Muscle layer of colon (tissue), 2 donors: Measurements from ENCODE around the gene CDNF.
"Not testable (repeated sequence)": the region's sequence is repeated elsewhere in the genome, so short reads cannot be mapped to it uniquely, and the experiment has no call there.

Source experiments
- H3K27ac ChIP-seq: one replicate; pipeline ENCODE4 v1.7.0; 2013; ENCODE audit warnings: low read depth, mild to moderate bottlenecking, low read length, moderate library complexity
- H3K27me3 ChIP-seq, 2 donors: one replicate each; pipeline ENCODE4 v1.7.0; 2013; ENCODE audit warnings: low read length in 2 of 2, mild to moderate bottlenecking in 2 of 2; ENCODE audit not compliant: insufficient read depth in 2 of 2, control insufficient read depth in 1 of 2
- H3K36me3 ChIP-seq: one replicate; pipeline ENCODE4 v1.7.0; 2013; ENCODE audit warnings: mild to moderate bottlenecking, low read length; ENCODE audit not compliant: insufficient read depth
- H3K4me1 ChIP-seq: one replicate; pipeline ENCODE4 v1.7.0; 2013; ENCODE audit warnings: mild to moderate bottlenecking, low read length; ENCODE audit not compliant: insufficient read depth
- H3K4me3 ChIP-seq, 2 donors: one replicate each; pipeline ENCODE4 v1.7.0; 2013; ENCODE audit warnings: low read length in 2 of 2, low read depth in 1 of 2, mild to moderate bottlenecking in 1 of 2, moderate library complexity in 1 of 2
- H3K9ac ChIP-seq: one replicate; pipeline ENCODE4 v1.7.0; 2013; ENCODE audit warnings: low read length
- H3K9me3 ChIP-seq: one replicate; pipeline ENCODE4 v1.7.0; 2013; ENCODE audit warnings: mild to moderate bottlenecking, low read length
- donor health status: abdominal sarcoma.
- donor health status: Adenocarcinoma of cecum.

The CDNF gene

DNA sequence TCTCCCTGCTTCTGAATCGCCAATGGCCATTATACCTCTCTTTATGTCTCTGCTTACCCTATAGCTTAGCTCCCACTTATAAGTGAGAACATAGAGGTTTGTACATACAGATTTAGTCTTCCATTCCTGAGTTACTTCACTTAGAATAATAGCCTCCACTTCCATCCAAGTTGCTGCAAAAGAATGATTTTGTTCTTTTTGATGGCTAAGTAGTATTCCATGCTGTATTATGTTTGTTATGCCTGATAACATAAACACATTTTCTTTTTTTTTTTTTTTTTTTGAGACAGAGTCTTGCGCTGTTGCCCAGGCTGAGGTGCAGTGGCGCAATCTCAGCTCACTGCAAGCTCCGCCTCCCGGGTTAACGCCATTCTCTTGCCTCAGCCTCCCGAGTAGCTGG lies 21.1 kb downstream of the CDNF start:
- not testable (repeated sequence) for H3K36me3 ChIP-seq, H3K9me3 ChIP-seq, H3K4me1 ChIP-seq, H3K27me3 ChIP-seq, H3K27ac ChIP-seq, H3K4me3 ChIP-seq, H3K9ac ChIP-seq

DNA sequence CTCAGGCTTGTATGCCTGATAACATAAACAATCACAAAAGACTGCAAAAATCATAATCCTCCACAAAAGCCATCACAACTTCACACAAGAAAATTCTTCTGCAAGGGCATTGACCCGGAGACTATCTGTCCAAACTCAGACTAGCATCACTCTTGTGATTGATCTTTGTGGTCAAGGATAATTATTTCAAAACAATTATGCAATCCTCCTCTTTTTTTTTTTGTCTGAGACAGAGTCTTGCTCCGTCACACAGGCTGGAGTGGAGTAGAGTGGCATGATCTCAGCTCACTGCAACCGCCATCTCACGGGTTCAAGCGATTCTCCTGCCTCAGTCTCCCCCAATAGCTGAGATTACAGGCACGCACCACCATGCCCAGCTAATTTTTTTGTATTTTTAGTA lies 22.2 kb downstream of the CDNF start:
- Histone ChIP-seq H3K27me3 (no peaks in the 10 kb centered on the region), H3K9ac (no peak overlapping the region), H3K4me1 (no peaks in the 10 kb centered on the region), H3K4me3 (no peak overlapping the region), H3K36me3 (no peaks in the 10 kb centered on the region), H3K27ac (no peak overlapping the region), H3K9me3 (no peaks in the 10 kb centered on the region)

GRCh38 chr10:14812271-14812670 lies 25.6 kb downstream of the CDNF start:
- Histone ChIP-seq H3K9ac (no peak overlapping the region), H3K9me3 (no peaks in the 10 kb centered on the region), H3K27me3 (no peaks in the 10 kb centered on the region), H3K4me1 (no peaks in the 10 kb centered on the region), H3K27ac (no peak overlapping the region), H3K36me3 (no peaks in the 10 kb centered on the region), H3K4me3 (no peak overlapping the region)

DNA sequence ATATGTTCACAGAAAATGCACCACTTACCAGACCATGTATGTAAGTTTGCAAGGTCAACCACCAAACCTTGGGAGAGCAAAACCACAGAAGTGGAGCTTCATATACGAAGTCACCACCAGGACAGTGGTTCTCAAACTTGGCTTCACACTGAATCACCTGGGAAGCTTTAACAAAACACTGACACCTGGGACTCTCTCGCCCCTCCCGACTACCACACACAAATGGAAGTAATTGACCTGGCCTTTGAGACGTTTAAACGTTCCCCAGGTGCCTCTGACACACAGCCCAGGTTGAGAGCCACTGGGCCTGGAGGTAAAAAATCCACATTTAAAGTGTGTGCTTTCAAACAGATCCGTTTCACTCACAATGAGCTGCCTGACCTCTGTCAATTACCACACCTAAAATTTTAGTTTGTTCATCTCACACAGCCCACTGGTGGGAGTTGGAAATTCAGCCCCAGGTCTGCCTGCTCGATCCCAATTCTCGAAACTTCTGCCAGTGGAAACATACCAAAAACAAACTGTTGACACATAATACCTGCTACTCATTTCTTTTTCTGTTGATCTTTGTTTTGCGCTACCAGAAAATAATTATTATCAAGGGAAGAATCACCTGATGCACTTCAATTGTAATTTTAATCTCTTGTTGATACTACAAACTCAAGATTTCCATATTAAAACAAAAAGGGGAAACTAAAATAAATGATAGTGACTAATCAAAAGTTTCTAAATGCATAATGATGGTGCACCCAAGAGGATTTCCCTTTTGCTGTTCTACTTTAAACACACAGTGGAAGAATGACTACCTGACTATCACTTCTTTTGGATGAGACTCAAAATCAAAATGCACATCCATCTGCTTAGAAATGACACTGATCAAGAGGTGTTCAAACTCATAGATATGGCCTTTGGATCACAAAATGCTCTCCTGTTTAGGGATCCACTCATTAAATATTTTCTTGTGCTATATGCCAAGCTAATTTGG lies 26.6 kb downstream of the CDNF start:
- Histone ChIP-seq H3K27ac (no peak overlapping the region), H3K9me3 (no peaks in the 10 kb centered on the region), H3K9ac (no peak overlapping the region), H3K36me3 (no peaks in the 10 kb centered on the region), H3K4me1 (no peaks in the 10 kb centered on the region), H3K27me3 (no peaks in the 10 kb centered on the region), H3K4me3 (no peak overlapping the region)

DNA sequence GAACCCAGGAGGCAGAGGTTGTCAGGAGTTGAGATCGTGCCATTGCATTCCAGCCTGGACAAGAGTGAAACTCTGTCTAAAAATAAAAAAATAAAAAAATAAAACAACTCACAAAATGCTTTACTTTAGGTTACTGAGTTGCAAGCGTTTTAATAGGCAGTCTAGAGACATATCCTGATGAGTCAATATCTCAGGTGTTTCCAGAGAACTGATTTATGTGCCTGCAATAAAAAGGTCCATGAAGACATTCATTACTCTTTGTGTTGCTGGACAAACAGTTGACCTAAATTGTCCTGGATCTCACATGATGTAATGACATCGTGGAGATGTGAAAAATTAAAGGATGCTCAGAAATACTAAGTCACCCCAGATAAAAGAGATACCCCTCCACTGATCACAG lies 31.5 kb downstream of the CDNF start:
- no peaks in the 10 kb centered on the region for H3K9me3 ChIP-seq
- no peaks in the 10 kb centered on the region for H3K27me3 ChIP-seq
- H3K4me1 ChIP-seq: no peaks in the 10 kb centered on the region
- no peak overlapping the region for H3K27ac ChIP-seq
- H3K4me3 ChIP-seq: no peak overlapping the region
- no peaks in the 10 kb centered on the region for H3K36me3 ChIP-seq
- H3K9ac ChIP-seq: no peak overlapping the region

DNA sequence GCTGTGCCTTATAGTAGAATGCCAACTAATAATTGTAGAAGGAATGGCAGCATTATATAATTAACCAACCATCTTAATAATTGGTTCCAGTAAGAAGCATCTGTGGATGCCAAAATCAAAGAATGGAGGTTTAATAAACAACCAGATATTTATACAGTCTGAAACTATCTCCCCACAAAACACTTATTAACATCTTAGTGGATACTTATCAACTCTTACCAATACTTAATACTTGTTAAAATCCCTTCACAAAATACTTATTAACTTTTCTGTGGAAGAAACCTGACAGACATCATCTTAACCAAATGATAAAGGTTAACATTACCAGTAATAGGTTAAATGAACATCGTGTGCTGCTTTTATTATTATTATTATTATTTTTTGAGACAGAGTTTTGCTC lies 34.0 kb downstream of the CDNF start:
- no peak overlapping the region for H3K27ac ChIP-seq

GRCh38 chr10:14801723-14802122 lies 36.1 kb downstream of the CDNF start:
- no peak overlapping the region for H3K4me3 ChIP-seq
- no peaks in the 10 kb centered on the region for H3K36me3 ChIP-seq
- H3K9me3 ChIP-seq: no peaks in the 10 kb centered on the region
- H3K4me1 ChIP-seq: no peaks in the 10 kb centered on the region
- H3K9ac ChIP-seq: no peak overlapping the region
- H3K27me3 ChIP-seq: no peaks in the 10 kb centered on the region
- H3K27ac ChIP-seq: no peak overlapping the region

More for the DNA sequence above, 34.0 kb downstream of the CDNF start:
- H3K36me3 ChIP-seq: no peaks in the 10 kb centered on the region
- H3K4me3 ChIP-seq: no peak overlapping the region
- H3K9me3 ChIP-seq: no peaks in the 10 kb centered on the region
- H3K9ac ChIP-seq: no peak overlapping the region
- no peaks in the 10 kb centered on the region for H3K4me1 ChIP-seq
- H3K27me3 ChIP-seq: no peaks in the 10 kb centered on the region

GRCh38 chr10:14800397-14800796 lies 37.4 kb downstream of the CDNF start:
- no peaks in the 10 kb centered on the region for H3K4me1 ChIP-seq
- no peak overlapping the region for H3K4me3 ChIP-seq
- no peak overlapping the region for H3K27ac ChIP-seq
- no peaks in the 10 kb centered on the region for H3K36me3 ChIP-seq
- H3K9ac ChIP-seq: no peak overlapping the region
- H3K27me3 ChIP-seq: no peaks in the 10 kb centered on the region
- H3K9me3 ChIP-seq: no peaks in the 10 kb centered on the region

- H3K9ac ChIP-seq: no peak overlapping the region
- no peaks in the 10 kb centered on the region for H3K27me3 ChIP-seq
- no peak overlapping the region for H3K4me3 ChIP-seq
- no peaks in the 10 kb centered on the region for H3K36me3 ChIP-seq
- H3K9me3 ChIP-seq: no peaks in the 10 kb centered on the region
- H3K27ac ChIP-seq: no peak overlapping the region
- no peaks in the 10 kb centered on the region for H3K4me1 ChIP-seq
These were observed 39.2 kb downstream of the CDNF start for GRCh38 chr10:14798636-14799035.

DNA sequence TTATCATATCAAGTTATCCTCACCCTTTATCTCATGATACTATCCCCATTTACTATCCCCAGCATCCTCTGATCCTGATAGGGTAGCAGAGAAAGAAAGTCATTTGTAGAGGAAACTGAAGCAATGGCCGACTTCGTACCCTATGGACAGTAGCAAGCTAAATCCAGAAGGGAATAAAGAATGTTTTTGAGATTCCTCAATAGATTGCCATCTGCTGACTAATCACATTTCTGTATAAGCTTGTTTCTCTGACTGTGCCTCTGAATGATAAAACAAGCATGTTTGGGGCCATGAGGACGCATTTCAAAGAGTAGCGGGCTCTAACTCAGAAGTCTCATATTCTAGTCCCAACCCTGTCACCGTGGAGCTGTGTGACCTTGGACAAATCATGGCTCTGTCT lies 49.9 kb downstream of the CDNF start:
- Histone ChIP-seq H3K9me3 (no peaks in the 10 kb centered on the region), H3K9ac (no peak overlapping the region), H3K4me3 (no peak overlapping the region), H3K27me3 (no peaks in the 10 kb centered on the region), H3K4me1 (no peaks in the 10 kb centered on the region), H3K36me3 (no peaks in the 10 kb centered on the region), H3K27ac (no peak overlapping the region)

GRCh38 chr10:14784459-14785055 lies 53.3 kb downstream of the CDNF start:
- H3K36me3 ChIP-seq: no peaks in the 10 kb centered on the region
- H3K4me1 ChIP-seq: no peaks in the 10 kb centered on the region
- H3K9me3 ChIP-seq: no peaks in the 10 kb centered on the region
- no peak overlapping the region for H3K27ac ChIP-seq
- H3K27me3 ChIP-seq: no peaks in the 10 kb centered on the region
- no peak overlapping the region for H3K9ac ChIP-seq
- H3K4me3 ChIP-seq: no peak overlapping the region
